Activated naive CD8-positive, alpha-beta T cell treated with anti-CD3 and anti-CD28 coated beads, Interleukin-2, amount 10 ng/mL, durations not matched to agents 7 days and 5 days (primary cell): ENCODE data around the gene CPXM1. TPM values are rescaled to one million over a fixed set of nuclear protein-coding genes. Genes with fewer than 3 reads are reported as not detected.
"Not testable (repeated sequence)": the region's sequence is repeated elsewhere in the genome, so short reads cannot be mapped to it uniquely, and the experiment has no call there.

Experiments
- ATAC-seq: fragments of 150-1000 bp; cut with Tn5 transposase; one replicate; pipeline ENCODE4 v1.10.0; 2021; ENCODE audit warnings: low read depth, moderate library complexity
- POLR2A ChIA-PET: fragments of 350-600 bp; sonication (Branson Sonifier 250); formaldehyde crosslinking; loops from one replicate; lab custom pipeline; 2021; ENCODE audit warnings: antibody characterized with exemption; lab: Charles Lee
- DNase-seq: peaks from one replicate; pipeline ENCODE4 v3.0.0; 2021
- H3K27ac Mint-ChIP-seq: one replicate; pipeline ENCODE4 v1.8.0; 2022; ENCODE audit warnings: mild to moderate bottlenecking, mixed read lengths
- H3K27me3 Mint-ChIP-seq: one replicate; pipeline ENCODE4 v1.8.0; 2022; ENCODE audit warnings: mild to moderate bottlenecking, moderate library complexity, mixed read lengths
- H3K36me3 Mint-ChIP-seq: one replicate; pipeline ENCODE4 v1.8.0; 2021; ENCODE audit warnings: mild to moderate bottlenecking, mixed read lengths
- H3K4me1 Mint-ChIP-seq: one replicate; pipeline ENCODE4 v1.8.0; 2021; ENCODE audit warnings: mixed read lengths
- H3K4me3 Mint-ChIP-seq: one replicate; pipeline ENCODE4 v1.8.0; 2022; ENCODE audit warnings: mild to moderate bottlenecking, moderate library complexity, mixed read lengths
- H3K9me3 Mint-ChIP-seq: one replicate; pipeline ENCODE4 v1.8.0; 2021; ENCODE audit warnings: mixed read lengths
- total RNA-seq, 2 experiments: library from RNA; stranded (reverse); gene quantifications; one replicate each; pipeline ENCODE4 v1.2.3, GENCODE V29; 2021

CPXM1 gene
- total RNA-seq, 2 experiments from 2014 or later, result 0.25 to 0.31 TPM

DNA sequence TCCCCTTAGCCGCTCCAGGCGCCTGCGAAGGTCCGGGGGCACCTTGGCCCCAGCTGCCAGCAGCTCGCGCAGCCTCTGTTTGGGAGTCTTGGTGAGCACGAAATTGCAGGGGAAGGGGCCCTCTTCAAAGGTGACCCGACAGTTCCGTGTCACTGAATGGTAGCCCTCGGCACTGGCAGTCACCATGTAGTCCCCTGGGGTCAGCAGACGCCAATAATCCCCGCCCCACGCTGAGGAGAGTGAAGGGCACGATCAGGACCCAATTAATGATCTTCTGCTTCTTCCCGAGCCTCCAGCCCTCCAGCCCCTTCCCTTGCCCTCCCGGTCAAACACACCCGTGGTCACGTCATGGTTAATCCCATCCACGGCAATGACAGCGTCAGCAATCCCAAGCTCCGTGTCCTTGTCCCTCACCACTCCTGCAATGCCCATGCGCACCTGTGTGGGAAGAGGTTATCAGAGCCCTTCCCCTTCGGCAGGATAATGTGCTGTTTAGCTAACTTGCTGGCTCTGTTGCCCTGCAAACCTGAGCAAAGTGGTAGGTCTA lies 6.2 kb downstream of the CPXM1 start:
- Mint-ChIP-seq H3K27me3 (peaks cover 28% of the 10 kb centered on the region), H3K4me1 (peaks cover 6% of the 10 kb centered on the region), H3K4me3 (no peak overlapping the region), H3K9me3 (no peaks in the 10 kb centered on the region), H3K27ac (no peak overlapping the region), H3K36me3 (no peaks in the 10 kb centered on the region)
- no peak for ATAC-seq
- no peak for DNase-seq
- POLR2A ChIA-PET, result no interaction called here

DNA sequence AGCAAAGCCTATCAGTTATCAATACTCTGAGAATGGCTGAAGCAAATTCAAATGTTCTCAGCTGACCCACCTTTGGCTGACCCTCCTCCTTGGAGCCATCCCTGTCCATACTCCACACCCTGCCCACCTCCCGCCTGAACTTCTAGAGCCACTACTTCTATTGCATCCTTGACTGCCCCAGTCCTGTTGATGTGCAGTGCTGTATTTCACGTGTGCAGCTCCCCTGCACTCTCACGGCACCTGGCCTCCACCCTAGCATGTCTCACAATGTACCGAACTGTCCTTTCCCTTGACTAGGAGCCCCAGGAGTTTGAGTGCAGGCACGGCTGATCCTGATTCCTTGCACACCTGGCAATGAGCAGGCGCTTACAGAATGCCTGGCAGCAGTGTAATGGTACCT lies 7.0 kb downstream of the CPXM1 start:
- DNase-seq, result no peak
- peaks cover 3% of the 10 kb centered on the region for H3K4me1 Mint-ChIP-seq

DNA sequence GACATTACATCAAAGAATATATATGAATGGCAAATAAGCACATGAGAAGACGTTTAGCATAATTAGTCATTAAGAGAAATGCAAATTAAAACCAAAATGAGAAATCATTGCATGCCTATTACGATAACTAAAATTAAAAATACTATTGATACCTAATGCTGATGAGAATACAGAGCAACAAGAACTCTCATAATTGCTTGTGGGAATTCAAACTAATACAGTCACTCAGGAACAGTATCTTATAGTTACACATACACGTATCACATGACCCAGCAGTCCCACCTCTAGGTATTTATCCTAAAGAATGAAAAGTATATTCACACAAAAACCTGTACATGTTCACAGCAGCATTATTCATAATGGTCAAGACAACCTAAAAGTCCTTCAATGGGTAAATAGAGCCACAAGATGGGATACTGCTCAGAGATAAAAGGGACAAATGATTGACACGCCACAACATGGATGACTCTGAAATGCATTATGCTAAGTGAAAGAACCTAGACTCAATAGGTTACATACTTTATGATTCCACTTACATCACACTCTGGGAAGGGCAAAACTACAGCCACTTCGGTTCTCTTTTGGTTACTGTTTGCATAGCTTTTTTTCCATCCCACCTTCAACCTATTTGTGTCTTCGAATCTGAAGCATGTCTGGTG lies 16.4 kb downstream of the CPXM1 start:
- Mint-ChIP-seq H3K4me3 (no peak overlapping the region), H3K9me3 (no peaks in the 10 kb centered on the region), H3K27ac (no peak overlapping the region), H3K27me3 (peaks cover 44% of the 10 kb centered on the region), H3K36me3 (no peaks in the 10 kb centered on the region), H3K4me1 (no peaks in the 10 kb centered on the region)
- DNase-seq (no peak), ATAC-seq (no peak)
- POLR2A ChIA-PET, result no interaction called here

More for the DNA sequence above, 7.0 kb downstream of the CPXM1 start:
- no peak overlapping the region for H3K27ac Mint-ChIP-seq
- H3K4me3 Mint-ChIP-seq, result no peak overlapping the region
- H3K9me3 Mint-ChIP-seq, result no peaks in the 10 kb centered on the region
- no peak for ATAC-seq
- POLR2A ChIA-PET, result no interaction called here
- peaks cover 26% of the 10 kb centered on the region for H3K27me3 Mint-ChIP-seq
- no peaks in the 10 kb centered on the region for H3K36me3 Mint-ChIP-seq

DNA sequence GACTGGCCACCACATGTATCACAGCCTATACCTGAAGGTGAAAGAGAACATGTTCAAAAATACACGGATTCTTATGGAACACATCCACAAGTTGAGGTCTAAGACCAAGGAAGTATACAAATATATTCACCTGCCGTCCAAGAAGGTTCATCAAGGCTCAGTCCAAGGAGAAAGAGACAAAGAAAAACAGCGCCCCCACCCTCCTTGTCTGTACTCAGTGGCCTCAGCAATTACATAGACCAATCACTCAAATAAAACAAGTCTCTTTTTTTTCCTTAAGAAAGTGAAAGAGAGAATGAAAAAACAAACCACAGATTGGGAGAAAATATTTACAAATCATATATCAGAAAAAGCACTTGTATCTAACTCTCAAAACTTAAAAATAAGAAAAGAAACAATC lies 19.5 kb downstream of the CPXM1 start:
- no peak for DNase-seq
- no peaks in the 10 kb centered on the region for H3K36me3 Mint-ChIP-seq
- ATAC-seq, result no peak
- H3K27me3 Mint-ChIP-seq, result peaks cover 32% of the 10 kb centered on the region
- no peak overlapping the region for H3K27ac Mint-ChIP-seq
- no peak overlapping the region for H3K4me3 Mint-ChIP-seq
- no peaks in the 10 kb centered on the region for H3K4me1 Mint-ChIP-seq
- H3K9me3 Mint-ChIP-seq, result no peaks in the 10 kb centered on the region
- POLR2A ChIA-PET, result no interaction called here

DNA sequence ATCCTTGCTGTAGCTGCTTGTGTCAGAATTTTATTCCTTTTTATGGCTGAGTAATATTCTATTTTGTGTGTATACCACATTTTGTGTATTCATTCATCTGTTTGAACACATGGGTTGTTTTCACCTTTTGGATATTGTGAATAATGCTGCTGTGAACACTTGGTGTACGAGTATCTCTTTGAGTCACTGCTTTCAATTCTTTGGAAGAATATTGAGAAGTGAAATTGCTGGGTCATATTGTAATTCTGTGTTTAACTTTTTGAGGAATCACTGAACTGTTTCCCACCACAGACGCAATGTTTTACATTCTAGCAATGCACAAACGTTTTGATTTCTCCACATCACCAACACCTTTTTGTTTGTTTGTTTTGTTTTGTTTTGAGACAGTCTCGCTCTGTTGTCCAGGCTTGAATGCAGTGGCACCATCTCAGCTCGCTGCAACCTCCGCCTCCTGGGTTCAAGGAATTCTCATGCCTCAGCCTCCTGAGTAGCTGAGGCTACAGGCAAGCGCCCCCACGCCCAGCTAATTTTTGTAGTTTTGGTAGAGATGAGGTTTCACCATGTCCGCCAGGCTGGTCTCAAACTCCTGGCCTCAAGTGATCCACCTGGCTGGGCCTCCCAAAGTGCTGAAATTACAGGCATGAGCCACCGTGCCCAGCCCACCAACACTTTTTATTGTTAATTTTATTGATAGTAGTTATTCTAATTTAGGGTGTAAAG lies 21.7 kb downstream of the CPXM1 start:
- no peak for ATAC-seq

DNA sequence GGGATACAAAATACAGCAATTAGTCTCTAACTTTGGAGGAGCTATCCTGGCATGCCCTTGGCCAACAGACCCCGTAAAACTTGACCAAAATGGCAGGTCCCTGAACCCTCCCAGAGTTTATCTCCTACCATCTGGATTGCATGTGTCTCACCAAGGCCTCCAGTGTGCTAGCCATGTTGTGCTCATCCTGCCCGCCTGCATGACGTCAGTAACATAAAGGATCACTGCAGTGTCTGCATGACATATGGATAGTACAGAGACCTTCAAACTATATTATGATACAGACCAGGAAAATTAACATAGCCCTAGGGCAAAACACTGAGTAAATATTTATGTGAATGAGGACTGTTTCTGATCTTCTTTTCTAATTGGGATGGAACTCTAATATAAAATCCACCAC lies 25.3 kb downstream of the CPXM1 start:
- ATAC-seq, result no peak
- Mint-ChIP-seq H3K27ac (no peak overlapping the region), H3K4me3 (no peak overlapping the region), H3K27me3 (peaks cover 15% of the 10 kb centered on the region), H3K4me1 (peaks cover 4% of the 10 kb centered on the region), H3K9me3 (no peaks in the 10 kb centered on the region), H3K36me3 (no peaks in the 10 kb centered on the region)
- no peak for DNase-seq
- POLR2A ChIA-PET, result no interaction called here

More for the DNA sequence above, 21.7 kb downstream of the CPXM1 start:
- Mint-ChIP-seq H3K27ac (no peak overlapping the region), H3K36me3 (no peaks in the 10 kb centered on the region), H3K9me3 (no peaks in the 10 kb centered on the region), H3K4me1 (no peaks in the 10 kb centered on the region), H3K4me3 (no peak overlapping the region), H3K27me3 (peaks cover 23% of the 10 kb centered on the region)
- POLR2A ChIA-PET, result no interaction called here
- DNase-seq, result no peak

DNA sequence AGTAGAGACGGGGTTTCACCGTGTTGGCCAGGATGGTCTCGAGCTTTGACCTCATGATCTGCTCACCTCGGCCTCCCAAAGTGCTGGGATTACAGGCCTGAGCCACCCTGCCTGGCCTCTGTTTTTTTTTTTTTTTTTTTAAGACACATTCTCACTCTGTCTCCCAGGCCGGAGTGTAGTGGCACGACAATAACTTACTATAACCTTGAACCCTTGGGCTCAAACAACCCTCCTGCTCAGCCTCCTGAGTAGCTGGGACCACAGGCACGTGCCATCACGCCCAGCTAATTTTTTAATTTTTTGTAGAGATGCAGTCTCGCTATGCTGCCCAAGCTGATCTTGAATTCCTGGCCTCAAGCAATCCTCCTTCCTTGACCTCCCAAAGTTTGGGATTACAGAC lies 26.6 kb downstream of the CPXM1 start:
- POLR2A ChIA-PET, result no interaction called here
- peaks cover 4% of the 10 kb centered on the region for H3K4me1 Mint-ChIP-seq
- no peaks in the 10 kb centered on the region for H3K36me3 Mint-ChIP-seq
- H3K27me3 Mint-ChIP-seq, result peaks cover 10% of the 10 kb centered on the region
- H3K4me3 Mint-ChIP-seq, result no peak overlapping the region
- H3K9me3 Mint-ChIP-seq, result no peaks in the 10 kb centered on the region
- no peak overlapping the region for H3K27ac Mint-ChIP-seq
- no peak for ATAC-seq
- DNase-seq, result no peak

DNA sequence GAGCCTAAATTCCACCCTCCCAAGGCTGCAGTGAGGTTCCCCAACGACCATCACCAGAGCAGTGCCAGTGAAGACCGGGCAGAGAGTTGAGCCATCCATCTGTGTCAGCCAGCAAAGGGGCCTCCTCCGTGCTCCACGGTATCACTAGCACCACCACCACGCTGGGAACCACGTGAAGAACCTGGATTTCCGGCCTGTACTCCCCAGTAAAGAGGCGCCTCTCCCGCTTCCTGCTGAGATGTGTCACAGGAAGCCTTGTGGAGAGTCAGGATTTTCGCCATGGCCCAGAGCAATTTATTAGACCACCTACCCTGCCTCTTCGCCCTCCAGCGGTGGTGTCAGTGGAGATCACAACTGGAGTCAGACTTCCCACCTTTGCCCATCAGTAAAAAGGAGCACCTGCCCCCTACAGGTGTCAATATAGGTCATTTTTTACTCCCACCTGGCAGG lies 28.8 kb downstream of the CPXM1 start:
- Mint-ChIP-seq H3K9me3 (no peaks in the 10 kb centered on the region), H3K4me1 (peaks cover 4% of the 10 kb centered on the region), H3K36me3 (no peaks in the 10 kb centered on the region), H3K27me3 (peaks cover 18% of the 10 kb centered on the region), H3K4me3 (no peak overlapping the region), H3K27ac (no peak overlapping the region)
- ATAC-seq (no peak), DNase-seq (no peak)
- POLR2A ChIA-PET, result no interaction called here

DNA sequence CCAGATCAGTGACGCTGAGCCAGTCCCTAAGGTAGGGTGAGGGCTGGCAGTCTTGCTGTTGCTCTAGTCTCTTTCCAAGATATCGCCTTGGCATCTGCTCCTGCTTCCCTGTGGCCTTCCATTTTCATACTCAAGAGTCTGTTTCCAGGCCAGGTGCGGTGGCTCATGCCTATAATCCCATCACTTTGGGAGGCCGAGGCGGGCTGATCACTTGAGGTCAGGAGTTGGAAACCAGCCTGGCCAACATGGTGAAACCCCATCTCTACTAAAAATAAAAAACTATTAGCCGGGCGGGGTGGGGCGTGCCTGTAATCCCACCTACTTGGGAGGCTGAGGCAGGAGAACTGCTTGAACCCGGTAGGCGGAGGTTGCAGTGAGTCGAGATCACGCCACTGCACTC lies 30.3 kb downstream of the CPXM1 start:
- H3K36me3 Mint-ChIP-seq, H3K4me1 Mint-ChIP-seq, ATAC-seq, H3K27ac Mint-ChIP-seq, H3K9me3 Mint-ChIP-seq, DNase-seq, POLR2A ChIA-PET, H3K4me3 Mint-ChIP-seq: not testable (repeated sequence)
- peaks cover 20% of the 10 kb centered on the region for H3K27me3 Mint-ChIP-seq

DNA sequence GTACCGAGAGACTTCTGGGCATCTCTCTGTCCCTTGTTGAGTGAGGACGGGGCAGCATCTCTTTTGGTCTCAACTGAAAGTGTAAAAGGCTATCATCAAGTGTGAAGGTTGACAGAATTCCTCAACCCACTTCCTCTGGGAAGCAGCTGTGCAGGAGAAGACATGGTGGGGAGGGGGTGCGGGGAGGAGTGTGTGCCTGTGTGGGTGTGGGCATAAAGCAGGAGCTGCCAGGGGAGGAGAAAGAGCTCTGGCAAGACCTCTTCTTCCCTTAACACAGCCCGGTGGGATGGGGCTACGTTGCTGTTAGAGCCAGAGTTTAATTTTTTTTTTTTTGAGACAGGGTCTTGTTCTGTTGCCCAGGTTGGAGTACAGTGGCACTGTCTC lies 31.8 kb downstream of the CPXM1 start:
- POLR2A ChIA-PET, result no interaction called here
- no peaks in the 10 kb centered on the region for H3K36me3 Mint-ChIP-seq
- no peak overlapping the region for H3K4me3 Mint-ChIP-seq
- no peak for ATAC-seq
- DNase-seq, result no peak
- H3K9me3 Mint-ChIP-seq, result no peaks in the 10 kb centered on the region
- H3K27me3 Mint-ChIP-seq, result peaks cover 20% of the 10 kb centered on the region
- H3K4me1 Mint-ChIP-seq, result peaks cover 4% of the 10 kb centered on the region
- no peak overlapping the region for H3K27ac Mint-ChIP-seq

DNA sequence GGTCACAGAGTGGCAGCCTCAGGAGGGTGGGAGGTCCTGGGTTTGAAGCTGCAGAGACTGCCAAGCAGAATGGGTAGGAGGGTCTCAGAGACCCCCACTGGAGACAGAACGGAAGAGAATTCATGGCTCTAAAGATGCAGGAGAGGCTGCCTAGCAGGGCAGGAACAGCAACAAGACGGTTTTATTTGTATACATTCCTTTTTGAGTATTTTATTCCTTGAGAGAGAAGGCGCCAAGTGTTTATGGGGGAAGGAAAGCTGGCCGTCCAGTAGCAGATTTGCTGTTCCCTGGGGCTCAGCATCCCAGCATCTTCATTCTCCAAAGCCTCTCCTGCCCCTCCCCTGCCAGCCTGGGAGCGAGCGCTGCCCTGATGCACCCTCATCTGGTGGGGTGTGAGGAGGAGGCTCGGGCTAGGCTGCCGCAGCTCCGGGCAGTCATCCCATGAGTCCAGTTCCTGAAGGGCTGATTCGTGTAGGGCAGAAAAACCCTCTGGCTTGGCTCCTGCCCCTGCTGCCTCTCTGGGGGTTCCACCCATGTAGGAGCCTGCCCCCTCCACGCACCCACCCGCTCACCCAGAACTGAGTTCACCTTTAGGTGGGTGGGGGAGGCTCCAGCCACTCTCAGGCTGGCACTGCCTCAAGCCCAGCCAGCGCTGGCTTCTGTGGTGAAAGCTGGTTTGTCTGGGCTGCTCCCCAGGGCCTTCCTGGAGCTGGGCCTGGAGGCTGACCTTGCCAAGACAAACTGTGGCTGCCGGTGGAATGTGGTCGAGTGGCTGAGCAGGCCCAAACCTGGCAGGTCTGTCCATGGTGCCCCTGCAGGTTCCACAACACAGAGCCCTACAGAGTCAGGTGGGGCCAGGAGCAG lies 32.4 kb downstream of the CPXM1 start:
- ATAC-seq, result no peak
- H3K36me3 Mint-ChIP-seq, result no peaks in the 10 kb centered on the region
- H3K27me3 Mint-ChIP-seq, result peaks cover 24% of the 10 kb centered on the region
- no peak overlapping the region for H3K4me3 Mint-ChIP-seq
- POLR2A ChIA-PET, result no interaction called here
- no peak for DNase-seq
- H3K4me1 Mint-ChIP-seq, result peaks cover 4% of the 10 kb centered on the region
- H3K9me3 Mint-ChIP-seq, result no peaks in the 10 kb centered on the region
- H3K27ac Mint-ChIP-seq, result no peak overlapping the region

DNA sequence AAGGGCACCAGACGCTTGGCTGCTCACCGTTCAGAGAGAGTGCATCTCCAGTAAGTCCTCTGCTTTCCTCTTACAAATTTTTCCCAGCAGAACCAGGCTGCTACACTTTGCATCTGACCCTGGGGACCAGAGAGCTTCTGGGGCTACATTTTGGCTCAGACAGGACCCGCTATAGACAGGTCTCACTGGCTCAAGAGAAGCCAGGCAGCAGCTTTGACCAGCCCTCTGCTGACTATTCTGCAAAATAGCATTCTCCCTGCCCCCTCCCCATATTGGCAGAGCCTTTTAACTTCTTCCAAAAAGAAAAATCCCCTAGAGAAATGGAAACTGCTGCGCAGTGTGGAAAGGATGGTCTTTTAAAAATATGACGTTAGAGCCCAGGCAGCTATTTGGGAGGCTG lies 37.2 kb downstream of the CPXM1 start:
- Mint-ChIP-seq H3K27ac (no peak overlapping the region), H3K9me3 (no peaks in the 10 kb centered on the region), H3K4me3 (no peak overlapping the region), H3K4me1 (no peaks in the 10 kb centered on the region), H3K36me3 (no peaks in the 10 kb centered on the region), H3K27me3 (peaks cover 22% of the 10 kb centered on the region)
- ATAC-seq, result no peak
- no peak for DNase-seq
- POLR2A ChIA-PET, result no interaction called here

DNA sequence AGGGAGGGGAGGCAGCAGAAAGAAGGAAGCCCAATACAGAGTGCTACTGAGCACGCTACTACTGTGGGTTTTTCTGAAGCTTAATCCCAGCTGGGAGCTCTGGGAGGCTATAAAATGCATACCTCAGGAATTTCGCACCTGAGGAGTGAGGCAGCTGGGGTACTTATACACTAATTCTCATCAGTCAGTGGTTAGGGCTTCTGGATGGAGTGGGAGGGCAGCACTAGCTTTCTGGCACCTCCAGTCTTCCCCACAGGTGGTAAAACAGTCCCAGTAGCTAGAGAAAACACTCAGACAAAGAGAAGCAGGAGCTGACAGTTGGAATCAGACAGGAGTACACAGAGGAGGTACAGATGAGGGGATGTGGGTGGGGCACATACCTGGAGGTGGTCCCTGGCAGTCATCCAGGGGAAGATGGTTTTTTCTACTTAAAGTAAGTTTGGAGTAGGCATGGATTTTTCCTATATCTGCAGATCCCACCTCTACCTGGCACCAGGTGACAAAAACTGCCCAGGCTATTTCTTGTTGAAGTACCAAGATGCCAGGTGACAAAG lies 37.8 kb downstream of the CPXM1 start:
- H3K36me3 Mint-ChIP-seq, result no peaks in the 10 kb centered on the region
- H3K27me3 Mint-ChIP-seq, result peaks cover 20% of the 10 kb centered on the region
- H3K4me3 Mint-ChIP-seq, result no peak overlapping the region
- POLR2A ChIA-PET, result no interaction called here
- no peaks in the 10 kb centered on the region for H3K4me1 Mint-ChIP-seq
- no peak overlapping the region for H3K27ac Mint-ChIP-seq
- no peaks in the 10 kb centered on the region for H3K9me3 Mint-ChIP-seq
- DNase-seq, result no peak
- no peak for ATAC-seq
